Body of pancreas (tissue), 4 donors: Measurements from ENCODE around the gene TSEN34. TPM values are rescaled to one million over a fixed set of nuclear protein-coding genes. Genes with fewer than 3 reads are reported as not detected.

Experiments used
- ATAC-seq: fragments of 150-250 bp; one replicate; pipeline ENCODE4 v1.9.1; 2016
- DNase-seq, 4 donors: peaks; one replicate each; pipeline ENCODE4 v3.0.0-alpha.2; 2019
- H3K27ac ChIP-seq, 4 donors: fragments of 200-600 bp; sonication (generic); 1 replicate in 3 of 4; 2 replicates in 1 of 4; pipeline versions ENCODE4 v1.5.1 to v1.6.1; 2016 to 2019; ENCODE audit warnings: mild to moderate bottlenecking in 1 of 4, mixed read lengths in 1 of 4, moderate library complexity in 1 of 4
- H3K27me3 ChIP-seq, 2 donors: fragments of 200-600 bp; sonication (generic); one replicate each; pipeline ENCODE4 v1.6.0; 2016; ENCODE audit warnings: mild to moderate bottlenecking in 1 of 2
- H3K36me3 ChIP-seq, 2 donors: fragments of 200-600 bp; sonication (generic); replicated peaks in 1 of 2; 2 replicates each; pipeline ENCODE4 v1.5.1; 2016; ENCODE audit warnings: low read depth in 2 of 2; ENCODE audit not compliant: insufficient read depth in 1 of 2
- H3K4me1 ChIP-seq: fragments of 200-600 bp; sonication (generic); one replicate; pipeline ENCODE4 v1.6.0; 2016
- H3K4me3 ChIP-seq, 2 donors: fragments of 200-600 bp; sonication (generic); 1 replicate in 1 of 2; 2 replicates in 1 of 2; pipeline ENCODE4 v1.5.1; 2016 to 2019
- H3K9me3 ChIP-seq, 3 donors: fragments of 200-600 bp; sonication (generic); 1 replicate in 2 of 3; 2 replicates in 1 of 3; pipeline ENCODE4 v1.5.1; 2016
- POLR2A ChIP-seq, 3 donors: fragments of 450-650 bp; IDR thresholded peaks; one replicate each; pipeline ENCODE4 v1.6.1; 2016; ENCODE audit warnings: antibody characterized with exemption in 3 of 3, mild to moderate bottlenecking in 2 of 3
- WGBS, 2 donors: methylation state at CpG; one replicate each; pipeline ENCODE4 v1.1.5; 2017; 5-methylcytosine and 5-hydroxymethylcytosine counted together
- intact Hi-C: fragments of 100-400 bp; cut with DNase I; formaldehyde crosslinking; loops from one replicate; pipeline ENCODE4 v1.15.1; 2023
- total RNA-seq, 2 donors: library from RNA; depleted of rRNA; stranded (reverse); fragments of >200 nt; gene quantifications; one replicate each; pipeline ENCODE4 v1.1.0, GENCODE V29; 2016
- TF ChIP-seq, protein P1 (sequence below), 7 experiments: fragments of 450-650 bp in 4 of 7; fragments of 200-600 bp in 3 of 7; sonication (generic) in 3 of 7; IDR thresholded peaks; one replicate each; pipeline ENCODE4 v1.5.1; 2016 to 2019; ENCODE audit warnings: antibody characterized with exemption in 7 of 7

TSEN34 gene
- 10 to 100 TPM; 33.9 to 56.6 TPM for total RNA-seq

DNA sequence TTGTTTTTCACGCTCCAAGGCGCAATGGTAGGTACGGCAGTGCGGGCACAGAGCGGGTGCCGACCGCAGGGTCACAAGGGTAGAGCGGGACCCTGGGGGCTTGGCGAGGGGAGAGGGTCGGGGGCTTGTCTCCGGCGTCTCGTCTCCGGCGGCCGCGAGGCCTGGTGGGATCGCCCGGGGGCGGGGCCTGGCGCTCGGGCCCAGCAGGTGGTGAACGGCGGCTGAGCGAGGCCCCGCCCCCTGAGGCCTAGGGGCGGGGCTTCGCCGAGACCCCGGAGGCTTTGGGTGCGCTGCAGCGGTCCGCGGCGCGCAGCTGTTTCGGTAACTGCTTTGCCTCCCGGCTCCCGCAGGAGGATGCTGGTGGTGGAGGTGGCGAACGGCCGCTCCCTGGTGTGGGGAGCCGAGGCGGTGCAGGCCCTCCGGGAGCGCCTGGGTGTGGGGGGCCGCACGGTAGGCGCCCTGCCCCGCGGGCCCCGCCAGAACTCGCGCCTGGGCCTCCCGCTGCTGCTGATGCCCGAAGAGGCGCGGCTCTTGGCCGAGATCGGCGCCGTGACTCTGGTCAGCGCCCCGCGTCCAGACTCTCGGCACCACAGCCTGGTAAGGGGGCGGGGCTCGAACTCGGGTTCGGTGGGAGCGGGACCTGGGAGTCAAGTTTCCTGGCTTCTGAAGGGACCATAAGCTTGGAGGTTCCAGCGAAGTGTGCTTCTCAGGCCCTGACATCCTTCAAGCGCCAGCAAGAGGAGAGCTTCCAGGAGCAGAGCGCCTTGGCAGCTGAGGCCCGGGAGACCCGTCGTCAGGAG is at the start of gene TSEN34:
TSEN34 (plus strand) TSS at position 298 of the 800 bp plus-strand sequence; CDS start at position 355, 57 bp downstream.
- Histone ChIP-seq H3K36me3 (peaks cover 0 to 6% of the 10 kb centered on the region in 2 donors), H3K27me3 (no peaks in the 10 kb centered on the region), H3K4me1 (peaks cover 41% of the 10 kb centered on the region), H3K9me3 (no peaks in the 10 kb centered on the region), H3K4me3 (peak within 1 kb of the TSS; percentile 86 to 93), H3K27ac (peak within 1 kb of the TSS; percentile 94 to 100 (median 99))
- WGBS, 2 donors, result 0 to 1% methylated on average over 3 to 49 of the region's 77 CpGs
- intact Hi-C loops, result no loop called here
- peak; percentile 25 for ATAC-seq
- DNase-seq, result peak; percentile 86 to 95 (median 90)
- peak; percentile 53 to 78 (median 63) for TF ChIP-seq POLR2A (IDR thresholded peaks at IDR 0.05)
- TF ChIP-seq, protein P1, sequence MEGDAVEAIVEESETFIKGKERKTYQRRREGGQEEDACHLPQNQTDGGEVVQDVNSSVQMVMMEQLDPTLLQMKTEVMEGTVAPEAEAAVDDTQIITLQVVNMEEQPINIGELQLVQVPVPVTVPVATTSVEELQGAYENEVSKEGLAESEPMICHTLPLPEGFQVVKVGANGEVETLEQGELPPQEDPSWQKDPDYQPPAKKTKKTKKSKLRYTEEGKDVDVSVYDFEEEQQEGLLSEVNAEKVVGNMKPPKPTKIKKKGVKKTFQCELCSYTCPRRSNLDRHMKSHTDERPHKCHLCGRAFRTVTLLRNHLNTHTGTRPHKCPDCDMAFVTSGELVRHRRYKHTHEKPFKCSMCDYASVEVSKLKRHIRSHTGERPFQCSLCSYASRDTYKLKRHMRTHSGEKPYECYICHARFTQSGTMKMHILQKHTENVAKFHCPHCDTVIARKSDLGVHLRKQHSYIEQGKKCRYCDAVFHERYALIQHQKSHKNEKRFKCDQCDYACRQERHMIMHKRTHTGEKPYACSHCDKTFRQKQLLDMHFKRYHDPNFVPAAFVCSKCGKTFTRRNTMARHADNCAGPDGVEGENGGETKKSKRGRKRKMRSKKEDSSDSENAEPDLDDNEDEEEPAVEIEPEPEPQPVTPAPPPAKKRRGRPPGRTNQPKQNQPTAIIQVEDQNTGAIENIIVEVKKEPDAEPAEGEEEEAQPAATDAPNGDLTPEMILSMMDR (IDR thresholded peaks at IDR 0.05), result no peak

DNA sequence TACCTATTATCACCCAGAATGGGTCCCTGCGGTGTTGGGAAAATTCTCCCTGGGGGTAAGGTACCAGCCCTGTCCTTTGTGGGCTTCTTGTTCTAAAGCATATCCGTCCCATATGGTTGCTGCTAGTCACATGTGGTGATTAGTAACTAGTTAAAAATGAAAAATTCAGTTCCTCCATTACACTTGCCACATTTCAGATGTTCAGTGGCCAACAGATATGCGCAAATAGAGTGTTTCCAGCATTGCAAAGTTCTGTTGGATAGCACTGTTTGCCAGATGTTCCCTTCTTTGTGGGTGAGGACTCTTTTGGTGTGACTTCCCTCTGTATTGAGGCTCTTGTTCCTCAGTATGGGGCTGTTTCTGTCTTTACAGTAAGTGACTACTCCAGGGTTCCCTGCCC is 49.8 kb upstream of the TSEN34 start:
- intact Hi-C loops, result no loop called here
- H3K27me3 ChIP-seq, result no peaks in the 10 kb centered on the region
- no peak overlapping the region for H3K27ac ChIP-seq
- DNase-seq (no peak), ATAC-seq (no peak)
- 88 to 92% methylated on average over 3 of the region's 3 CpGs for WGBS, 2 donors
- peaks cover 26% of the 10 kb centered on the region in 2 donors for H3K36me3 ChIP-seq
- no peak overlapping the region for H3K4me3 ChIP-seq
- TF ChIP-seq, protein P1 (IDR thresholded peaks at IDR 0.05), result no peak
- no peak for TF ChIP-seq POLR2A (IDR thresholded peaks at IDR 0.05)
- peaks cover 38% of the 10 kb centered on the region for H3K4me1 ChIP-seq
- H3K9me3 ChIP-seq, result no peaks in the 10 kb centered on the region

DNA sequence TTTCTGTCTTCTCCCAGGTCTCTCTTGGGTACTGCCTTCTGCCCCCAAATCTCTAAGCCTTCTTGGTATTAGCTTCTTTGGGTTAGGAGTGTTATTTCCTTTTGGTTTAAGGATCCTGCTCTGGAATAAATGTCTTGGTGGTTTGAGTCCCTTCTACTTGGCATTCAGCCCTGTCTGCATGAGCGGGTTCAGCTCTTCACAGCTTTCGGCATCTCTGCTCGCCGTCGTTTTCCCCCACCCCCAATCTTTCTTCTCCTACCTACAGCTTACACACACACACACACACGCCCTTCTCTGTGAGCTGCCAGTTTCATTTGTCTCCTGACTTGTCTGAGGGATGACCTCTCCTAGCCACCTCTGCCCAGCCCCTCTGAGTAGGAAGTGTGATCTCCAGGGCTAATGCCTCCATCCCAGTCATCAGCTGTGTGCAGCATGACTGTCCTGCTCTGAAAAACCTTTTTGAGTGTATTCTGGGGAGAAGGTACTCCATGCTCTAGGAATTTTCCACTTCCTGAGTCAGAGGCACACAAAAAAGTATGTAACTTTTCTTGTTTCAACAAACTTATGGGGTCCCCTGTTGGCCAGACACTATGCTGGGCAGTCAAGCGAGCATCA is 48.8 kb upstream of the TSEN34 start:
- H3K27me3 ChIP-seq, result no peaks in the 10 kb centered on the region
- peaks cover 31 to 34% of the 10 kb centered on the region in 2 donors for H3K36me3 ChIP-seq
- no peak for DNase-seq
- H3K9me3 ChIP-seq, result no peaks in the 10 kb centered on the region
- ATAC-seq, result no peak
- no peak overlapping the region for H3K4me3 ChIP-seq
- peaks cover 34% of the 10 kb centered on the region for H3K4me1 ChIP-seq
- intact Hi-C loops, result no loop called here
- WGBS, 2 donors, result 79 to 81% methylated on average over 7 of the region's 7 CpGs
- TF ChIP-seq POLR2A (IDR thresholded peaks at IDR 0.05), result no peak
- TF ChIP-seq, protein P1 (IDR thresholded peaks at IDR 0.05), result no peak
- H3K27ac ChIP-seq, result no peak overlapping the region

DNA sequence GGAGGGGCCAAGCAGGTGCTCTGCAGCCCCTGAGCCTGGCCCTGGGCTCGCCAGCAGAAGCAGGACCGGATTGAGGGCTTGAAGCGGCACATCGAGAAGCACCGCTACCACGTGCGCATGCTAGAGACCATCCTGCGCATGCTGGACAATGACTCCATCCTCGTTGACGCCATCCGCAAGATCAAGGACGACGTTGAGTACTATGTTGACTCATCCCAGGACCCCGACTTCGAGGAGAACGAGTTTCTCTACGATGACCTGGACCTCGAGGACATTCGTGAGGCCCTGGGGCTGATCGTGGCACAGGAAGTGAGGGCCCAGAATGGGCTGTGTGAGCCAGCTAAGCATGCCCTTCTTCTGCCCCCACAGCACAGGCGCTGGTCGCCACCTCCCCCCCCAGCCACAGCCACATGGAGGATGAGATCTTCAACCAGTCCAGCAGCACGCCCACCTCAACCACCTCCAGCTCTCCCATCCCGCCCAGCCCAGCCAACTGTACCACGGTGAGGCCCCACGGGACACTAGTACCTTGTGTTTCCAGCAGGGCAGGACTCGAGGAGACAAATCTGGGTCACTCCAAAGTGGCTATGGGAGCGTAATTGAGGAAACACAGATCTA is 45.5 kb upstream of the TSEN34 start:
- DNase-seq, result no peak
- ATAC-seq, result no peak
- H3K9me3 ChIP-seq, result no peaks in the 10 kb centered on the region
- peaks cover 11% of the 10 kb centered on the region for H3K4me1 ChIP-seq
- H3K27me3 ChIP-seq, result no peaks in the 10 kb centered on the region
- TF ChIP-seq, protein P1 (IDR thresholded peaks at IDR 0.05), result no peak
- no peak for TF ChIP-seq POLR2A (IDR thresholded peaks at IDR 0.05)
- peaks cover 31 to 53% of the 10 kb centered on the region in 2 donors for H3K36me3 ChIP-seq
- H3K4me3 ChIP-seq, result no peak overlapping the region
- 86 to 90% methylated on average over 16 to 25 of the region's 28 CpGs for WGBS, 2 donors
- H3K27ac ChIP-seq, result no peak overlapping the region
- intact Hi-C loops, result no loop called here
